ENCODE measurements around the gene TAF1A.
"Not testable (repeated sequence)": the region's sequence is repeated elsewhere in the genome, so short reads cannot be mapped to it uniquely, and the experiment has no call there.

The TAF1A gene

DNA sequence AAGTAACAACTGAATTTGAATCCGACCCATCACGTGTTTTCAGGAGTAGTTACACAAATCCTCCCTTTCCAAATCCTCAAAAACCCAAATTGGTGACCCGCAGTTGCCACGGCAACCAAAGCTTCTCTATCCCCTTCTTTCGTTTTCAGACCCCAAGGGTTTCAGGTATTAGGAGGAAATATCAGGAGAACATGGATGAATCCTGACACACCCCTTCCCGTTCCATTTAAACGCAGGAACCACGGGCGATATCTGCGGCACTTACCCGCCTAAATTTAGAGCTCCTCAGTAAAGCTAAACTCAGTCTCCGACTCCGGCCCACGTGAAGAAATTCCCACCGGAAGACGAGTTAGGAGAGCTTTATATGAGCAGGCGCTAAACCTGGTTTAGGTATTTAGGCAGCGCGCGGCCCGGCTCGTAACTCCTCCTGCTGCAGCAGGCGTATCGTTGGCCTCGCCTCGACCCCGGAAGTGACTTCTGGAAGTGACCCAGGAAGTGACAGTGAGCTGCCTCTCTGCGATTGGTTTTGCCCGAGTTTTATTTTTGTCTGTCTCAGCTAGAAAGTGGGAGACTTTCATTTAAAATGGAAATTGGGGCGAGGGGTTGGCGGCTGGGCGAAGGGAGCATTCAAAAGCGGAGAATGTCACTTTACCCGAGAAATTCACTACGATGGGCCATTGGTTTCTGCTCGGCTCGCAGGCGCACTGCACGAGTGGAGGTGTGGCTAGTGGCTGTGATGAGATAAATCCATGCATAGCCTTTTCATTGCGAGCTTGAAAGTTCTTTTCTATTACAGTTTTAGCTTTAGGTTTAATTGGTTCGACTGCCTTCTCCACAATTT lies at the start of gene TAF1A:
Gene TAF1A, minus strand, starts transcription at position 472 of the 841 bp plus-strand sequence.
- DNase-seq, result peak; percentile 74

DNA sequence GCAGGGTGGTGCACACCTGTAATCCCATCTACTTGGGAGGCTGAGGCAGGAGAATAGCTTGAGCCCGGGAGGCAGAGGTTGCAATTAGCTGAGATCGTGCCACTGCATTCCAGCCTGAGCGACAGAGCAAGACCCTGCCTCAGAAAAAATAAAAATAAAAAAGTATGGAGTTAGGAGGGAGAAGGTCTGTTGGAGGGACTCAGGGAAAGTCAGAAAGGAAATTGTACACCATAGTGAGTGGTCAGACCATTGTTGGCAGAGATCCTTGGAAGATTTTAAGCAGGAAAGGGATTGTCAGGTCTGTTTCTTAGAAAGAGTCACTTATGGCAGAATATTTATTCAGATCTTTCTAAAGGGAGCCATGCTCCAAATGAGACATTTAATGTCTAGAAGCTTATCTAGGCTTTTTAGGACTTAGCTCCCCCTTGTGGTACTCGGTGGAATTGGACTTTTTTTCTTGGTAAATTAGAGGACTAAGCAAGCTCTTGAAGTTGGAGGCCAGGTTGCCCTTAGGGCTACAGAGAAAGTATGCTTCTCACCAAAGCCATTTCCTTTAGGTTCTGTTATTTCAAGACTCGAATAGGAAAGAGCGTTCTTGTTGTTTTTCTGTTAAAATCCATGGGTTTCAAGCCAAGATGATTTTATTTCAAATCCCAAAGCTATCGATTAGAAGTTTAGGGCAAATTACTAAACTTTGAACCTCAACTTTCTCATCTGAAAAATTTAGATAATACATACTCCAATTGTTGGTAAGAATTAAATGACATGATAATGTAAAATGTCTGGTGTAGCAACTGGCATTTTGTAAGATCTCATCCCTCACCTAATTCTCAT lies 44.7 kb upstream of the TAF1A start:
- peak; percentile 72 for DNase-seq

DNA sequence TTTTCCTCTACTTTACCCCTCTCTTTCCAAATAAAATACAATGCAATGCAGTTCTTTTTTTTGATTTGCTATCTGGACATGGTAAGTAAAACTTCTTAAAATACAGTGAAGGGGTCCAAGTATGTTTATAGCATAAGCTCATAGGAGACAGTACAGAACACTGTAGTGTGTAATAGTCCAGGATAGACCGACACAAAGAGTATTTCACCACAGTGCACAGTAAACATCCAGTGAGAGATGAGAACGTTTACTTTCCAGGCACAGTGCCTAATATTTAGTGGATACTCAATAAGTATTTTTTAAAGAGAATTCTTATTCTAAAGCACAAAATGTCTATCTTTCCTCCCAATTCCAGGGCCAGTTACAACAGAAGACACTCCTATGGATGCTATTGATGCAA lies 43.0 kb upstream of the TAF1A start:
- DNase-seq, result no peak

DNA sequence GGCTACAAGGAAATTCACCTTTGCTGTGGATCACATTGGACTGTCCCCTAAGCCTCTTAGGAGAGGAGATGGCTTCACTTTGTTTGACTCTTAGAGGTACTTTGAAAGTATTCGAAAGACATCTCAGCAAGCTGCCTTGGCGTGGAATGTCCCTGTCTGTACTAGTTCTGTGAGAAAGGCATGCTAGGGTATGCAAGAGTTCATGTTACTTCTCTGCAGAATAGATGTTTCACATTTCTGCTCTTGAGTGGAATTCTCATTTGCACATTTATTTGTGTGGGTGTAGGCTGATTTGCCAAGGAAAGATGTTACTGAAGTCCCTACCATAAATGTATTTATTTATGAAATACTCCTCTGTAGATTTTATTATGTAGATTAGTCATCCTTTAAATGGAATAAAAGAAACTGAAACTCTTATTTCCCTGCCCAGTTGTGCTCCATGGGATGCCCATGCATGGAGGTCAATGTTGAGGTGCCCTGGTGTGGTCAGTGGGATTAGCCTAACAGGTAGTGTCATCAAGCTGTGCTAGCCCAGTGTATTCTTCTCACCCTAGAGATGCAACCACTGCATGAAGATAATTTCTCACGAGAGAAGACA lies 42.0 kb upstream of the TAF1A start:
- no peak for DNase-seq

DNA sequence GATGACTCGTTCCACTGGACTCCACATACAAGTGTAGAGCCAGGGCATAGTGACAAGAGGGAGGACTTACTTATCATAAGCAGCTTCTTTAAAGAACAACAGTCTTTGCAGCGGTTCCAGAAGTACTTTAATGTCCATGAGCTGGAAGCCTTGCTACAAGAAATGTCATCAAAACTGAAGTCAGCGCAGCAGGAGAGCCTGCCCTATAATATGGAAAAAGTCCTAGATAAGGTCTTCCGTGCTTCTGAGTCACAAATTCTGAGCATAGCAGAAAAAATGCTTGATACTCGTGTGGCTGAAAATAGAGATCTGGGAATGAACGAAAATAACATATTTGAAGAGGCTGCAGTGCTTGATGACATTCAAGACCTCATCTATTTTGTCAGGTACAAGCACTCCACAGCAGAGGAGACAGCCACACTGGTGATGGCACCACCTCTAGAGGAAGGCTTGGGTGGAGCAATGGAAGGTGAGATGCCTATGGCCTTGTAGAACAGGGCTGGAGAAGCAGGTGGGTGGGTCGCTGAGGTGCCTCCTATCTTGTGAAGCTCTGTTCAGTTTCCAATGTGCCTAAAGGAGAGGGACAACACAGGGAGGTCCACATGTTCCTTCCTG lies 40.3 kb upstream of the TAF1A start:
- no peak for DNase-seq

DNA sequence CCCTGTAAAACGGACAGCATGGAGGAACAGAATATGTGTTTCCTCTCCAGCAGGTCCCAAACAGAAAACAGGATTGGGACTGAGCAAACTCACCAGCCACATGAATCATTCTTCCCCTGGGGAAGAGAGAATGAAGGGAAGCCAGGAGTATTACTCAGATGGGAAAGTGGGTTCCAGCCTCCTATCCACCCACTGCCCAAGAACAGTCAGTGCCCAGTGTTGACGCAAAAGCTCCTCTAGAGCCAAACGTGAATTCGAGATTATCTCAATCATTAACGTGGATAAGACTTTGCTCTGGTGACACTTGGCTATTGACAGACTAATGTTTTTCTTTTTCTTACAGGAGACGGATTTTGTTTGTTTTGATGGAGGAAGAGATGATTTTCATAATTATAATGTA lies 37.5 kb upstream of the TAF1A start:
- no peak for DNase-seq

- DNase-seq, result no peak
Observed at GRCh38 chr1:222624214-222624613, 34.5 kb upstream of the TAF1A start.

GRCh38 chr1:222623458-222623857 lies 33.7 kb upstream of the TAF1A start:
- DNase-seq, result no peak

- DNase-seq, result no peak
Observed at GRCh38 chr1:222622765-222623164, 33.0 kb upstream of the TAF1A start.

DNA sequence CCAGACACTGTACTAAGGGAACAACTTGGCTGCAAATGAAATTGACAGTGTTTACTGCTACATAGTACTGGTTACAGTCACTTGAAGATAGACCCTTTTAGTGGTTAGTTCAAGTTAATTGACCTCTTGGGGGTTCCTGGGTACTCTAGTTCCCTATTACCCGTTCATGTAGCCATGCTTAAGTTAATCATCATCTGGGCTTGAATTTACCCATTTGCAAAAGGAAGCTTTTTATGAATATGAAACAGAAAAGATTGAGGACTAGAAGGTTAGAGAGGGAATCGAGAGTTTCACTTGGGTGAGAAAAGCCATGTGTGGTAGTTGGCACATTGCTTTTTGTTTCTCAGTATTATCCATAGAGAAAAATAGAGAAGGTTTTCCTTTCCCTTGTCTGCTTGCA lies 30.8 kb upstream of the TAF1A start:
- no peak for DNase-seq

DNA sequence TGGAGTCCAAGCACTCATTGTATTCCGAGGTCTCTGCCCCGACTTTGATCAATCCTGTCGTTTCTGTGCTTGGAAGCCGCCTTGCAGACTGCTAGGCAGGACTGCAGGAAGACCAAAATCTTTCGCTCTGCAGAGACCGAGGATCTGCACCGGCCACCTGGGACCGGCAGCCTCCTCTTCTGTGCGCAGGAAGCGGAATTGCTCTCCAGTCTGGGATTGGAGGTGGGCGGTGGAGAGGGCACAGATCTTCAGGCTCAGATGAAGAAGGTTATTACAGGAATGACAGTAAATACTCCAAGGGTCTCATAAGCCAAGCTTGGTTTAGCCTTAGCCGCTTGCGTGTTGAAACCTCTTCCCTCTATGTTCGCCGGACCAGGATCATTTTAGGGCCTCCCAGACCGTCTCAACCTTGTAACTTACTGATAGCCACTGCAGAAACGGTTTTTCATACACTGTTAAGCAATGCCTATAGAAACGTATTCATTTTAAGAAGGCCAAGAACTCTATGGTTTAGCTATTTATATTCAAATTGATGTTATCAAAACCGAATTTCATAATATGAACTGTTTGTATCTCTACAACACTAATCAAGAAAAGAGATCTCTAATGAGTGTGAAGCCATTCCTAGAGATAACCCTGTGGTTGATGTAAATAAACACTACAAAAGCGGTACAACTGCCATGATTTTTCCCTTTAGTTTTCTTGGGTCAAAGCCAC lies 29.3 kb upstream of the TAF1A start:
- DNase-seq, result no peak

DNA sequence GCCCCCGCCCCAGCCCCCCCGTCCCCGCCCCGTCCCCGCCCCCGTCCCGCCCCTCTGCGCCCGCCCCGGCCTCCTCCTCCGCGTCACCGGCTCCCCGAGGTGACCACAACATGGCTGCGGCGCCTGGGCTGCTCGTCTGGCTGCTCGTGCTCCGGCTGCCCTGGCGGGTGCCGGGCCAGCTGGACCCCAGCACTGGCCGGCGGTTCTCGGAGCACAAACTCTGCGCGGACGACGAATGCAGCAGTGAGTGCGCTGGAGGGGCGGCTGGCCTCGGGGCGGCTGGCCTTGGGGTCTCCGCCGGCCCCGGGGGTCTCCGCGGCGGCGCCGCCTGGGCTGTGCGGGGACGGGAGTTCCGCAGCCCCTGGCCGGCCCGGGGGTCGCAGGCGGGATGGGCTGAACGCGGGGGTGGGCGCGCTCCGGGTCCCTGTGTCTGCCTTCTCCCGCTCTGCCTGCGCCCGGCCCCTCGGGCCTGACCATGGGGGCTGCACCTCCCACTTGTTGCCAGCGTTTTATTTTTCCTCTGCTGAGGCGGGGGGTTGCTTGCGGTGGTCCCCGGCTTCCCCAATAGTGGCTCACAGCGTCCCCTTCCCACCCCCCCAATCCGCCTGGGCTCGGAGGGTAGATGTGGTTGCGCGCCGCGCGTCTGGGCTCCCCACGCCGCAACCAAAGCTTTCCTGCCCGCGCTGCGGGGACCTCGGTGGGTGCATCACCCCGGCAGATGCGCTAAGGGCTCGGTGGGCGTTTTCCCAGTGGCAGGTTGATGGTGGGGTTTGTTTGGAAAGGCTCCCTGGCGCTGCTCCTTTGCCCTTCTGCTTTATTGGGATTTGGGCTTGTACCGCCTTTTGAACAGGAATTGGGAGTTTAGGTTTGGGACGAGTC lies 28.5 kb upstream of the TAF1A start, which contains the start of gene MIA3:
Gene MIA3, plus strand, starts transcription at position 97 of the 879 bp plus-strand sequence. Its CDS starts 14 bp downstream, at position 111.
- peak; percentile 54 for DNase-seq

DNA sequence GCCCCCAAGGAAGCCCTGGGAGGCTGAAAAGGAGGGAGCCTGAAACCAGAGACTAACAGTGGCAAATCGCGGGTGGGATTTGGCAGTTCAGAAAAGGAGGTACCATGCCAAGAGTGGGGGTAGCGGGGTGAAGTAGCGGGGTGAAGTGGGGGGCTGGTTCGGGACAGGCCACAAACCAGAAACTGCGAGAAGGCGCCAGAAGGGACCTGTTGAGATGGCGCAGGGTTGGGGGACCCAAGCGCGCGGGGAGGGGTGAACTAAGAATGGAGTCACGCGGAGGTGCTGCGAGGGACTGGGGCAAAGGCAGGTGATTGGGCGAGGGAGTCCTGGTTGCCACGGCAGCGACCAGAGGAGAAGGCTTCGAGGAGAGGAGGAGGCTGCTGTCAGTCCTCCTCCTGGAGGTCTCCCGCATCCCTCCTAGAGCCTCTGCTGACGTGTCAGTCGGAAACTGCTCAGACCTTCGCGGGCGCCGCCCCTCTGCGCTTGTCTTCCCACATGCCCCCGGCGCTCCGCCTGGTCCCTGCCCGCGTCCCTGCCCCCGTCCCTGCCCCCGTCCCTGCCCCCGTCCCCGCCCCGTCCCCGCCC lies 27.7 kb upstream of the TAF1A start:
- DNase-seq, result peak; percentile 75

GRCh38 chr1:222616525-222616924 lies 26.8 kb upstream of the TAF1A start:
- DNase-seq, result no peak

DNA sequence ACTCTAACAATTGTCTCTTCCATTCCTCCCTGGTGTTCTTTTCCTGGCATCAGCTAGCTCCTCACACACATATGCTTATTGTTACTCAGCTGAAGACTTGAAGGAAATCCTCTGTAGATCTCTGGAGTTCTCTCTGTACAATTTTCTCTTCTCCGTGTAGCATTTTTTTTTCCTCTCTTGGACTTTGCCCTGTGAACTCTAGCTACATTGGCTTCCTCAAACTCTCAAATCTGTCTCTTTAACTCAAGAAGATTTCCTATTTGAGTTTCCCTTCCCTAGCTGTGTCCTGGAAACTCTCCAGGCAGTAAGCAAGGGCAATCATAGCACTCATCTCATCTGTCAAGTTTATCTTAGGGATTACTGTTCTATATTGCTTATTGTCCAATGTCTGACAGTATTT lies 23.9 kb upstream of the TAF1A start:
- DNase-seq, result no peak

DNA sequence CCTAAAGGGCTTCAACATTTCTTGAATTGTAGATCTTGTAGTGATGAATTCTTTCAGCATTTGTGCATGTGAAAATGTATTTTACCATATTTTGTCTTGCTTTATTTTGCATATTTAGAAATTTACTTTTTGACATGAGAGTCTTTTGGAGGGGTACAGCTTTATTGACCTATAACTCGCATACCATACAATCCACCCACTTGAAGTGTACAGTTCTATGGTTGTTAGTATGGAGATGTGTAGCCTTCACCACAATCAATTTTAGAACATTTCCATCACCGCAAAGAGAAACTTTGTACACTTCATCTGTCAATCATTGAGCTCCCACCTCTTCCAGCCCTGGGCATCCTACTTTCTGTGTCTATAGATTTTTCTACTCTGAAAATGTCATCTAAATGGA lies 21.0 kb upstream of the TAF1A start:
- DNase-seq, result no peak

GRCh38 chr1:222609111-222609510 lies 19.4 kb upstream of the TAF1A start:
- not testable (repeated sequence) for DNase-seq

GRCh38 chr1:222606757-222607156 lies 17.0 kb upstream of the TAF1A start:
- no peak for DNase-seq

- no peak for DNase-seq
Observed at GRCh38 chr1:222601257-222601656, 11.5 kb upstream of the TAF1A start.

GRCh38 chr1:222600281-222600680 lies 10.5 kb upstream of the TAF1A start:
- no peak for DNase-seq

- DNase-seq, result no peak
Observed at GRCh38 chr1:222596696-222597095, 7.0 kb upstream of the TAF1A start.

All from activated T-cell treated with anti-CD3 and anti-CD28 coated beads for 4 hours (primary cell).